HepG2 (cell line): Measurements from ENCODE around the gene CEP131. TPM values are rescaled to one million over a fixed set of nuclear protein-coding genes. Genes with fewer than 3 reads are reported as not detected.

ENCODE experiments used
- CAMTA2 ChIP-seq: sonication (generic); formaldehyde crosslinking; IDR thresholded peaks from 2 replicates; pipeline ENCODE4 v1.4.0; 2020; ENCODE audit warnings: mild to moderate bottlenecking, missing genetic modification reagents, borderline replicate concordance
- CCAR2 ChIP-seq: fragments of 200-400 bp; formaldehyde crosslinking; optimal IDR thresholded peaks from 2 replicates; pipeline ENCODE3; 2018; ENCODE audit warnings: low read depth, mild to moderate bottlenecking, low read length, moderate library complexity
- ELF3 ChIP-seq: IDR thresholded peaks from 2 replicates; pipeline ENCODE4 v1.6.1; 2016; ENCODE audit warnings: missing genetic modification reagents, missing compliant biosample characterization
- ESRRA ChIP-seq: sonication (generic); formaldehyde crosslinking; IDR thresholded peaks from 2 replicates; pipeline ENCODE4 v1.5.1; 2020; ENCODE audit warnings: mild to moderate bottlenecking, low read depth, missing genetic modification reagents
- HCFC1 ChIP-seq: fragments of 150-350 bp; IDR thresholded peaks from 2 replicates; pipeline ENCODE4 v1.6.1; 2014; ENCODE audit warnings: low read depth, low read length
- ISX ChIP-seq: sonication (generic); formaldehyde crosslinking; conservative IDR thresholded peaks from 2 replicates; pipeline ENCODE4 v1.5.0; 2020; ENCODE audit warnings: missing genetic modification reagents
- MEIS1 ChIP-seq: sonication (generic); formaldehyde crosslinking; IDR thresholded peaks from 2 replicates; pipeline ENCODE4 v1.9.0; 2021; ENCODE audit warnings: mild to moderate bottlenecking, missing genetic modification reagents, moderate library complexity, borderline replicate concordance
- MTA1 ChIP-seq: sonication (generic); formaldehyde crosslinking; IDR thresholded peaks from 2 replicates; pipeline ENCODE4 v1.4.0; 2020; ENCODE audit warnings: missing genetic modification reagents, mild to moderate bottlenecking, borderline replicate concordance
- NFE2L2 ChIP-seq: fragments of 150-350 bp; IDR thresholded peaks from 2 replicates; pipeline ENCODE4 v1.6.1; 2014; ENCODE audit warnings: low read length
- PLRG1 ChIP-seq: fragments of 450-650 bp; conservative IDR thresholded peaks from 2 replicates; pipeline ENCODE4 v1.6.1; 2016
- SP4 ChIP-seq: sonication (generic); formaldehyde crosslinking; IDR thresholded peaks from 2 replicates; pipeline ENCODE4 v1.8.1; 2023; ENCODE audit warnings: mild to moderate bottlenecking, missing genetic modification reagents
- U2AF2 ChIP-seq: fragments of 200-400 bp; formaldehyde crosslinking; IDR thresholded peaks from 2 replicates; pipeline ENCODE4 v1.6.1; 2017; ENCODE audit warnings: low read depth, mild to moderate bottlenecking, low read length
- ZFP62 ChIP-seq: sonication (generic); formaldehyde crosslinking; IDR thresholded peaks from 2 replicates; pipeline ENCODE4 v1.4.0; 2020; ENCODE audit warnings: missing genetic modification reagents
- ZNF430 ChIP-seq: sonication (generic); formaldehyde crosslinking; IDR thresholded peaks from 2 replicates; pipeline ENCODE4 v1.9.0; 2021; ENCODE audit warnings: mild to moderate bottlenecking, missing genetic modification reagents
- ZNF768 ChIP-seq: sonication (generic); formaldehyde crosslinking; IDR thresholded peaks from 2 replicates; pipeline ENCODE4 v1.4.0; 2020; ENCODE audit warnings: missing genetic modification reagents
- ZSCAN20 ChIP-seq: sonication (generic); formaldehyde crosslinking; IDR thresholded peaks from 2 replicates; pipeline ENCODE4 v1.4.0; 2020; ENCODE audit warnings: missing genetic modification reagents, mild to moderate bottlenecking, borderline replicate concordance
- polyA plus RNA-seq, 8 experiments: library from polyadenylated mRNA; depleted of rRNA in 3 of 8; stranded (reverse) in 7 of 8; unstranded in 1 of 8; fragments of >200 nt; fragmentation: Illumina TruSeq in 4 of 8; extraction: Trizol in 4 of 8; gene quantifications; 2 replicates each; pipeline versions ENCODE4 v1.2.1 to v1.2.3, GENCODE V29; 2011 to 2016; ENCODE audit warnings: low read depth in 4 of 8, missing spikeins in 1 of 8, mixed read lengths in 1 of 8; ENCODE audit not compliant: insufficient read depth in 1 of 8
- total RNA-seq, 5 experiments: library from RNA; depleted of rRNA; stranded (reverse); fragments of >200 nt; fragmentation: Illumina TruSeq; extraction: Trizol; gene quantifications; 2 replicates each; pipeline ENCODE4 v1.2.3, GENCODE V29; 2016; ENCODE audit warnings: low read depth in 1 of 5
- TF ChIP-seq, protein P1 (sequence below): fragments of 450-650 bp; IDR thresholded peaks from 2 replicates; pipeline ENCODE4 v1.6.1; 2017
- TF ChIP-seq, protein P2 (sequence below): sonication (generic); formaldehyde crosslinking; IDR thresholded peaks from 2 replicates; pipeline ENCODE4 v1.5.1; 2020; ENCODE audit warnings: mild to moderate bottlenecking, missing genetic modification reagents, moderate library complexity

CEP131 gene
- total and polyA plus RNA-seq, 2 of the 13 experiments (the other 11 are each of a cell fraction or from before 2014, with no cell fraction given): 5.0 to 16.8 TPM

DNA sequence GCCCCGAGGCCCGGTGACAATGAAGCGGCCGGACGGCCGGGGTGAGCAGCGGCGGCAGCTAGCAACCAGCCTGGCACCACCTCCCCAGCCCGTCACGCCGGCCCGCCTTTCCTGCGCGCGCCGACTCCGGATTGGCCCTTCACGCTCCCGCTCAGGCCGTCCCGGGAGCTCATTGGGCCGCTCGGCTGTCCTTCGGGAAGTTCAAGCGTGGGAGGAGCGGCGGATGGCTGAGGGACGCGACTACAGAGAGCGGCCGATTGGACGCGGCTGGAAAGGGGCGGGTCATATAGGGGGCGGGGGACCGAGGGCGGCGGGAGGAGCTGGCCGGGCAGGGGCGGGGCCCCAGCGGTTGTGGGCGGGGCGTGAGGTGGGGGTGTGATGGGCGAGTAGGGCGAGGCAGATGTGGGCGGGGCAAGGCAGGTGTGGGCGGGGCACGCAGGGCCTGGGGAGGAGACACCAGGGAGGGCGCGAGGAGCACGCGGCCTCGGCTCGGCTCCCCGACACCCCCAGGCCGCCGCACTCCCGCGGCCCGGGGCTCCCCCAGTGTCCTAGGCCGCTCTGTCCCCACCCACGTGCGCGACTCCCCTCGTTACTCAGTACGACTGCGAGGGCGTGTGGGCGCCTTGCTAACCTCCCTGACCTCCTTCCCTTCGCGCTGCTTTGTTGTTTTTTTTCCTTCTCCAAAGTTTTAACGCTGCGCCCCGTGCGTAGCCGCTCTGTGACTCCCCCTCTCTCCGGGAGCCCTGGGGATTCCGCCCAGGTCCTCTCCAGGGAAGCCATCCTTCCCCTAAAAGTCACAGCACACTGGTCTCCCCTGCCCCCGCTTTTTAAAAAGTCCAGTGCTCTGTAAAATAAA is at the start of gene CEP131 (continued):
- TF ChIP-seq NFE2L2 (no peak), ELF3 (no peak), PLRG1 (no peak), SP4 (peak; percentile 96), ZSCAN20 (CRISPR knock-in tag) (0 out of 2 replicates have a peak, but pooled peaks have one; percentile 34), ZNF768 (peak; percentile 23; the same call in 1 of the 2 replicates), CAMTA2 (CRISPR knock-in tag) (no peak), MTA1 (CRISPR knock-in tag) (no peak), ISX (no peak), HCFC1 (no peak; the same call in 1 of the 2 replicates), CCAR2 (no peak), ZNF430 (CRISPR knock-in tag) (peak; percentile 98), ESRRA (CRISPR knock-in tag) (peak; percentile 33; the same call in 1 of the 2 replicates), ZFP62 (CRISPR knock-in tag) (no peak), U2AF2 (no peak), MEIS1 (no peak; the same call in none of the 2 replicates)
- TF ChIP-seq, protein P1, sequence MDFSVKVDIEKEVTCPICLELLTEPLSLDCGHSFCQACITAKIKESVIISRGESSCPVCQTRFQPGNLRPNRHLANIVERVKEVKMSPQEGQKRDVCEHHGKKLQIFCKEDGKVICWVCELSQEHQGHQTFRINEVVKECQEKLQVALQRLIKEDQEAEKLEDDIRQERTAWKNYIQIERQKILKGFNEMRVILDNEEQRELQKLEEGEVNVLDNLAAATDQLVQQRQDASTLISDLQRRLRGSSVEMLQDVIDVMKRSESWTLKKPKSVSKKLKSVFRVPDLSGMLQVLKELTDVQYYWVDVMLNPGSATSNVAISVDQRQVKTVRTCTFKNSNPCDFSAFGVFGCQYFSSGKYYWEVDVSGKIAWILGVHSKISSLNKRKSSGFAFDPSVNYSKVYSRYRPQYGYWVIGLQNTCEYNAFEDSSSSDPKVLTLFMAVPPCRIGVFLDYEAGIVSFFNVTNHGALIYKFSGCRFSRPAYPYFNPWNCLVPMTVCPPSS: no peak
- TF ChIP-seq, protein P2, sequence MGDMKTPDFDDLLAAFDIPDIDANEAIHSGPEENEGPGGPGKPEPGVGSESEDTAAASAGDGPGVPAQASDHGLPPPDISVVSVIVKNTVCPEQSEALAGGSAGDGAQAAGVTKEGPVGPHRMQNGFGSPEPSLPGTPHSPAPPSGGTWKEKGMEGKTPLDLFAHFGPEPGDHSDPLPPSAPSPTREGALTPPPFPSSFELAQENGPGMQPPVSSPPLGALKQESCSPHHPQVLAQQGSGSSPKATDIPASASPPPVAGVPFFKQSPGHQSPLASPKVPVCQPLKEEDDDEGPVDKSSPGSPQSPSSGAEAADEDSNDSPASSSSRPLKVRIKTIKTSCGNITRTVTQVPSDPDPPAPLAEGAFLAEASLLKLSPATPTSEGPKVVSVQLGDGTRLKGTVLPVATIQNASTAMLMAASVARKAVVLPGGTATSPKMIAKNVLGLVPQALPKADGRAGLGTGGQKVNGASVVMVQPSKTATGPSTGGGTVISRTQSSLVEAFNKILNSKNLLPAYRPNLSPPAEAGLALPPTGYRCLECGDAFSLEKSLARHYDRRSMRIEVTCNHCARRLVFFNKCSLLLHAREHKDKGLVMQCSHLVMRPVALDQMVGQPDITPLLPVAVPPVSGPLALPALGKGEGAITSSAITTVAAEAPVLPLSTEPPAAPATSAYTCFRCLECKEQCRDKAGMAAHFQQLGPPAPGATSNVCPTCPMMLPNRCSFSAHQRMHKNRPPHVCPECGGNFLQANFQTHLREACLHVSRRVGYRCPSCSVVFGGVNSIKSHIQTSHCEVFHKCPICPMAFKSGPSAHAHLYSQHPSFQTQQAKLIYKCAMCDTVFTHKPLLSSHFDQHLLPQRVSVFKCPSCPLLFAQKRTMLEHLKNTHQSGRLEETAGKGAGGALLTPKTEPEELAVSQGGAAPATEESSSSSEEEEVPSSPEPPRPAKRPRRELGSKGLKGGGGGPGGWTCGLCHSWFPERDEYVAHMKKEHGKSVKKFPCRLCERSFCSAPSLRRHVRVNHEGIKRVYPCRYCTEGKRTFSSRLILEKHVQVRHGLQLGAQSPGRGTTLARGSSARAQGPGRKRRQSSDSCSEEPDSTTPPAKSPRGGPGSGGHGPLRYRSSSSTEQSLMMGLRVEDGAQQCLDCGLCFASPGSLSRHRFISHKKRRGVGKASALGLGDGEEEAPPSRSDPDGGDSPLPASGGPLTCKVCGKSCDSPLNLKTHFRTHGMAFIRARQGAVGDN (CRISPR knock-in tag): peak; percentile 98
